ENCODE data around the gene FOXP1. TPM values are rescaled to one million over a fixed set of nuclear protein-coding genes. Genes with fewer than 3 reads are reported as not detected.

Gene FOXP1
- total RNA-seq, 4 donors from 2014 or later: 86.4 to 107 (median 93.8) TPM

DNA sequence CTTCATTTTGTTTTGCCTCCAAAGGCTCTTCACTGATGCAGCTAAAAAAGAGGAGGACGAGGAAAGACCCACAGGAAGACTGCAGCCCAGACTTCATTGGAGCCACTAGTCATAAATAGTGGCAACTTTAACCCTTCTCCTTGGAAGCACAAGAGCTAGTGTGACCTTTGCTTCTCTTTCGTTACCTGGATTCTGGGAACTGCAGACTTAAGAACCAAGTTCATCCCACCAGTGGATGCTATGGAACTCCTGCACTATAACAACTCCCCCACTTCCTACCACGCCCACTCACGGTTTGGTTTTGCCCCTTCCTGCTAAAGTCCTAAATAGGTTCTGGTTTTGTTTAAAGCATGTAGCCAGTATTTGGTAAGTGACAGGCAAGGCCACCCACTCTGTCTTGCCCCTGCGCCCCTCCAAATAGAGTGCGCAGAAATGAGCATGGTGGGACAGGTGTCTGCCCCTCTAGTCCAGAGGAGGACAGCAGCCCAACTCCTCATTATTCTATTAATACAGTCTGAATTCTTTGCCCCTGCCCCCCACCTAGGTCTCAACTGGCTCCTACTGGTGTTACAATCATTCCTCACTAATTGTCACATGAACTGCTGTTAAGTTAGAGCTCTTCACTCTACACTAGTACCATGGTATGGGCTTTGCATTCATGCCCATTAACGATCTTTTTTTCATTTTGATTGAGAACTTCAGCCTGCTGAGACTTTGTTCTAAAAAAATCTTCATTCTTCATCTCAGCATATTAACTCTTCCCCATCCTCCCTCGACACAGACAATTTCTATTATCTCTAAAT lies 504.6 kb downstream of the FOXP1 start:
- 88 to 91% methylated on average over 8 of the region's 8 CpGs for WGBS, 2 donors
- H3K9me3 ChIP-seq: no peaks in the 10 kb centered on the region
- no peak overlapping the region for H3K27ac ChIP-seq
- H3K4me1 ChIP-seq: peaks cover 0 to 18% (median 8%) of the 10 kb centered on the region in 4 donors
- DNase-seq (ENCODE audit: low spot score in 2 of 2): no peak
- H3K36me3 ChIP-seq: no peaks in the 10 kb centered on the region
- no peak overlapping the region for H3K4me3 ChIP-seq
- H3K27me3 ChIP-seq: no peaks in the 10 kb centered on the region
- TF ChIP-seq POLR2A (IDR thresholded peaks at IDR 0.05) (no peak), EP300 (IDR thresholded peaks at IDR 0.05) (no peak)
- TF ChIP-seq, protein P1, sequence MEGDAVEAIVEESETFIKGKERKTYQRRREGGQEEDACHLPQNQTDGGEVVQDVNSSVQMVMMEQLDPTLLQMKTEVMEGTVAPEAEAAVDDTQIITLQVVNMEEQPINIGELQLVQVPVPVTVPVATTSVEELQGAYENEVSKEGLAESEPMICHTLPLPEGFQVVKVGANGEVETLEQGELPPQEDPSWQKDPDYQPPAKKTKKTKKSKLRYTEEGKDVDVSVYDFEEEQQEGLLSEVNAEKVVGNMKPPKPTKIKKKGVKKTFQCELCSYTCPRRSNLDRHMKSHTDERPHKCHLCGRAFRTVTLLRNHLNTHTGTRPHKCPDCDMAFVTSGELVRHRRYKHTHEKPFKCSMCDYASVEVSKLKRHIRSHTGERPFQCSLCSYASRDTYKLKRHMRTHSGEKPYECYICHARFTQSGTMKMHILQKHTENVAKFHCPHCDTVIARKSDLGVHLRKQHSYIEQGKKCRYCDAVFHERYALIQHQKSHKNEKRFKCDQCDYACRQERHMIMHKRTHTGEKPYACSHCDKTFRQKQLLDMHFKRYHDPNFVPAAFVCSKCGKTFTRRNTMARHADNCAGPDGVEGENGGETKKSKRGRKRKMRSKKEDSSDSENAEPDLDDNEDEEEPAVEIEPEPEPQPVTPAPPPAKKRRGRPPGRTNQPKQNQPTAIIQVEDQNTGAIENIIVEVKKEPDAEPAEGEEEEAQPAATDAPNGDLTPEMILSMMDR (IDR thresholded peaks at IDR 0.05): no peak

GRCh38 chr3:71078199-71078598 lies 505.3 kb downstream of the FOXP1 start:
- DNase-seq (ENCODE audit: low spot score in 2 of 2): no peak
- H3K9me3 ChIP-seq: no peaks in the 10 kb centered on the region
- H3K4me3 ChIP-seq: no peak overlapping the region
- no peak overlapping the region for H3K27ac ChIP-seq
- 87 to 92% methylated on average over 3 of the region's 3 CpGs for WGBS, 2 donors
- TF ChIP-seq, protein P1 (IDR thresholded peaks at IDR 0.05): no peak
- TF ChIP-seq POLR2A (IDR thresholded peaks at IDR 0.05): no peak
- TF ChIP-seq EP300 (IDR thresholded peaks at IDR 0.05): no peak
- H3K36me3 ChIP-seq: no peaks in the 10 kb centered on the region
- peaks cover 0 to 22% (median 10%) of the 10 kb centered on the region in 4 donors for H3K4me1 ChIP-seq
- H3K27me3 ChIP-seq: no peaks in the 10 kb centered on the region

DNA sequence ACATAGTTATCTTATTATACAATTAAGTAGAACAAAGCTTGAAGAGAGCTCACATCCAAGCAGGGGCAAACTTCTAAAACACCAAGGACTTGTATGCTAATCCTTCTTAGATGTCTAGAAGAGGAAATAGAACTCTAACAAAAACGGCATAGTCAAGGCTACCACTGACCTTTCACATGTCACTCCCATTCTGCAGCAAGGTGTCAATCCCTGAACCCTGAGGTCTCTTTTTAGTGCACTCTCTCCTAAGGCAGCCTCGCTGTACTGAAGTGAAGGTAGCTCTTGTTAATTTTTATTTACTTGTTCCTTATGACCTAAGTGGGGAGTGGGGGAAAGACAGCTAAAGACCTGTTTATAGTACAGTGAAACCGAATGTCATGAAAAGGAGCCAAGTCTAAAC lies 506.5 kb downstream of the FOXP1 start:
- Histone ChIP-seq H3K36me3 (no peaks in the 10 kb centered on the region), H3K9me3 (no peaks in the 10 kb centered on the region), H3K27me3 (no peaks in the 10 kb centered on the region), H3K27ac (no peak overlapping the region), H3K4me1 (peaks cover 0 to 30% (median 11%) of the 10 kb centered on the region in 4 donors), H3K4me3 (no peak overlapping the region)
- DNase-seq (ENCODE audit: low spot score in 2 of 2): no peak
- no peak for TF ChIP-seq POLR2A (IDR thresholded peaks at IDR 0.05)
- TF ChIP-seq EP300 (IDR thresholded peaks at IDR 0.05): no peak
- TF ChIP-seq, protein P1 (IDR thresholded peaks at IDR 0.05): no peak
- 76 to 80% methylated on average over 3 of the region's 3 CpGs for WGBS, 2 donors

DNA sequence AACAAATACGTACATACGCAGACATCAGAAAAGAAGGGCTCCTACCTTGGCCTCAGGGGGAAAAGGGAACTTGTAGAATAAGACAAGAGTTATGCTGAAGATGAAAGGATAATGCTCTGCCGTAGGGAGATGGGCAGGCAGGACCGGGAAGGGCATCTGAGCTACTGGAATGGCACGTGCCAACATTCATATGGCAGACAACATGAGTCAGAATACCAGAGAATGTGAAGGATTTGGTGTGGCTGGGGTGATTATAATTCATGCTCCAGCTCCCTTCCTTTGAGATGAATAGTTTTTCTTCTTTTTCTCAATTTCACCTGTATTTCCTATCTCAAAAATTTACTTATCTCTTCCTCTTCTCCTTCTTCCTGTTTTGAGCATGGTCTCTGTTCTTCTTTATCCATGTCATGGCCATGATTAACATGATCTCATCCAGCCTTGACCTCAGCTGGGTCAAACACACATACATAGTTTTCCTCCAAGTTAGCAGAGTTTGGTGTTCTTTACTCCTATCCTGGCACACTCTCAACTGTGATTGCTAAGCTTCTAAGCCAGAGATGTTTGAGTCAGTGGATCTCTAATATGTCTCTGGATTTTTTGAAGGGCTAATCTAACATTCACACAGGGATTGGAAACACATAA lies 507.0 kb downstream of the FOXP1 start:
- DNase-seq (ENCODE audit: low spot score in 2 of 2): no peak
- H3K27me3 ChIP-seq: no peaks in the 10 kb centered on the region
- WGBS, 2 donors: 94 to 96% methylated on average over 5 of the region's 5 CpGs
- H3K4me3 ChIP-seq: no peak overlapping the region
- no peak overlapping the region for H3K27ac ChIP-seq
- H3K4me1 ChIP-seq: peaks cover 0 to 30% (median 11%) of the 10 kb centered on the region in 4 donors
- H3K36me3 ChIP-seq: no peaks in the 10 kb centered on the region
- no peaks in the 10 kb centered on the region for H3K9me3 ChIP-seq
- no peak for TF ChIP-seq EP300 (IDR thresholded peaks at IDR 0.05)
- TF ChIP-seq POLR2A (IDR thresholded peaks at IDR 0.05): no peak
- TF ChIP-seq, protein P1 (IDR thresholded peaks at IDR 0.05): no peak

DNA sequence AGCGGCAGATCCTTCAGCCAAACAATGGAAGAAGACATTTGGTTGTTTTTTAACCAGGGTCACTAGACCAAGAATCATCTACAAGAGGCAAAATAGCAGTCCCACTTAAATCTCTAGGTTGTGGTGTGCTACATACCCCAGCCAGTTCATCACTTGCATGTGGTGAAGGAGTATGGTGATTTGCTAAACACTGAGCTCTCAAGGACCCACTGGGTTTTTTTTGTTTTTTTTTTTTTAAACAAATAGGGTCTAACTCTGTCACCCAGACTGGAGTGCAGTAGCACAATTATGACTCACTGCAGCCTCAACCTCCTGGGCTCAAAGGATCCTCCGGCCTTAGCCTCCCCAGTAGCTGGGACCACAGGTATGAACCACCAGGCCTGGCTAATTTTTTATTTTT lies 508.0 kb downstream of the FOXP1 start:
- TF ChIP-seq POLR2A (IDR thresholded peaks at IDR 0.05) (no peak), EP300 (IDR thresholded peaks at IDR 0.05) (no peak)
- TF ChIP-seq, protein P1 (IDR thresholded peaks at IDR 0.05): no peak
- no peak overlapping the region for H3K4me3 ChIP-seq
- 96 to 100% methylated on average over 2 of the region's 2 CpGs for WGBS, 2 donors
- no peak overlapping the region for H3K27ac ChIP-seq
- no peaks in the 10 kb centered on the region for H3K9me3 ChIP-seq
- H3K27me3 ChIP-seq: no peaks in the 10 kb centered on the region
- no peak for DNase-seq (ENCODE audit: low spot score in 2 of 2)
- no peaks in the 10 kb centered on the region for H3K36me3 ChIP-seq
- H3K4me1 ChIP-seq: peaks cover 0 to 38% (median 9%) of the 10 kb centered on the region in 4 donors
